Neural cell (in vitro differentiated cells): ENCODE measurements around the gene ZNF726. TPM values are rescaled to one million over a fixed set of nuclear protein-coding genes. Genes with fewer than 3 reads are reported as not detected.

Source experiments
- H2AFZ ChIP-seq: fragments of 200-600, 300-800 bp; sonication (generic), shearing (Covaris generic); 2 replicates; pipeline ENCODE4 v1.6.0; 2014; ENCODE audit warnings: low read depth, mild to moderate bottlenecking, antibody characterized with exemption, low read length, moderate library complexity
- H3F3A ChIP-seq: fragments of 200-600 bp; shearing (Covaris generic); 2 replicates; pipeline ENCODE4 v1.6.1; 2016; ENCODE audit warnings: mild to moderate bottlenecking, moderate library complexity, mixed read lengths, antibody characterized with exemption, low read length; ENCODE audit not compliant: insufficient read depth, poor library complexity, severe bottlenecking
- H3K27ac ChIP-seq: fragments of 200-600, 300-800 bp; sonication (generic), shearing (Covaris generic); 2 replicates; pipeline ENCODE4 v1.5.1; 2014; ENCODE audit warnings: mild to moderate bottlenecking, low read length, moderate library complexity
- H3K27me3 ChIP-seq: fragments of 300-800, 200-600 bp; sonication (generic), shearing (Covaris generic); 2 replicates; pipeline ENCODE4 v1.6.0; 2014; ENCODE audit warnings: mild to moderate bottlenecking, low read depth, low read length, moderate library complexity; ENCODE audit not compliant: insufficient read depth
- H3K36me3 ChIP-seq: fragments of 300-800, 200-600 bp; sonication (generic), shearing (Covaris generic); 2 replicates; pipeline ENCODE4 v1.5.1; 2014; ENCODE audit warnings: mild to moderate bottlenecking, antibody characterized with exemption, low read length, moderate library complexity; ENCODE audit not compliant: insufficient read depth
- H3K4me2 ChIP-seq: fragments of 300-800, 200-600 bp; sonication (generic), shearing (Covaris generic); 2 replicates; pipeline ENCODE4 v1.6.0; 2014; ENCODE audit warnings: mild to moderate bottlenecking, low read length
- H3K4me3 ChIP-seq: fragments of 300-800, 200-600 bp; sonication (generic), shearing (Covaris generic); 2 replicates; pipeline ENCODE4 v1.5.1; 2014; ENCODE audit warnings: mild to moderate bottlenecking, low read length, moderate library complexity
- H3K79me2 ChIP-seq: fragments of 200-600 bp; shearing (Covaris generic); replicated peaks from 2 replicates; pipeline ENCODE4 v1.6.0; 2014; ENCODE audit warnings: mild to moderate bottlenecking, low read length, moderate library complexity; ENCODE audit not compliant: insufficient read depth
- H3K9ac ChIP-seq: fragments of 300-800, 200-600 bp; sonication (generic), shearing (Covaris generic); 2 replicates; pipeline ENCODE4 v1.6.1; 2016; ENCODE audit warnings: mild to moderate bottlenecking, low read length, mixed read lengths
- H3K9me2 ChIP-seq: fragments of 200-600 bp; shearing (Covaris generic); 2 replicates; pipeline ENCODE4 v1.6.1; 2016; ENCODE audit warnings: mild to moderate bottlenecking, low read length, mixed read lengths; ENCODE audit not compliant: insufficient read depth
- H3K9me3 ChIP-seq: fragments of 200-600, 300-800 bp; sonication (generic), shearing (Covaris generic); 2 replicates; pipeline ENCODE4 v1.6.1; 2016; ENCODE audit warnings: mild to moderate bottlenecking, mixed run types, low read length, moderate library complexity, mixed read lengths
- H4K20me1 ChIP-seq: fragments of 200-600 bp; shearing (Covaris generic); 2 replicates; pipeline ENCODE4 v1.6.1; 2016; ENCODE audit warnings: mild to moderate bottlenecking, mixed run types; ENCODE audit not compliant: insufficient read depth
- CTCF ChIP-seq: fragments of 450-650 bp; IDR thresholded peaks from 2 replicates; pipeline ENCODE4 v1.5.1; 2014; ENCODE audit warnings: antibody characterized with exemption, mild to moderate bottlenecking, moderate library complexity; ENCODE audit not compliant: poor library complexity, severe bottlenecking
- EP300 ChIP-seq: fragments of 450-650 bp; conservative IDR thresholded peaks from 2 replicates; pipeline ENCODE4 v1.6.1; 2014; ENCODE audit warnings: antibody characterized with exemption, mild to moderate bottlenecking, moderate library complexity; ENCODE audit not compliant: poor library complexity, severe bottlenecking
- EZH2 ChIP-seq: fragments of 200-600, 300-800 bp; shearing (Covaris generic), sonication (generic); IDR thresholded peaks from 2 replicates; pipeline ENCODE4 v1.6.1; 2014; ENCODE audit warnings: antibody characterized with exemption, low read length, borderline replicate concordance, mild to moderate bottlenecking; ENCODE audit not compliant: insufficient read depth, poor library complexity, severe bottlenecking
- MXI1 ChIP-seq: fragments of 450-650 bp; conservative IDR thresholded peaks from 2 replicates; pipeline ENCODE4 v1.6.1; 2014; ENCODE audit warnings: antibody characterized with exemption, mild to moderate bottlenecking; ENCODE audit not compliant: poor library complexity, severe bottlenecking
- POLR2AphosphoS5 ChIP-seq: IDR thresholded peaks from 2 replicates; pipeline ENCODE4 v1.6.1; 2012
- RAD21 ChIP-seq: fragments of 450-650 bp; conservative IDR thresholded peaks from 2 replicates; pipeline ENCODE4 v1.6.1; 2014; ENCODE audit warnings: antibody characterized with exemption, mild to moderate bottlenecking, moderate library complexity
- REST ChIP-seq: IDR thresholded peaks from 2 replicates; pipeline ENCODE4 v1.6.1; 2012; ENCODE audit warnings: borderline replicate concordance
- SMC3 ChIP-seq: fragments of 450-650 bp; conservative IDR thresholded peaks from 2 replicates; pipeline ENCODE4 v1.6.1; 2014; ENCODE audit warnings: antibody characterized with exemption, mild to moderate bottlenecking, moderate library complexity; ENCODE audit not compliant: poor library complexity
- TAF1 ChIP-seq: IDR thresholded peaks from 2 replicates; pipeline ENCODE4 v1.6.1; 2012; ENCODE audit warnings: low read depth
- polyA plus RNA-seq: library from polyadenylated mRNA; depleted of rRNA; stranded (reverse); fragments of >200 nt; gene quantifications from 2 replicates; pipeline ENCODE4 v1.2.3, GENCODE V29; 2014

The ZNF726 gene
- polyA plus RNA-seq, 1 donor from 2014 or later: not detected

- no peak overlapping the region for H2AFZ ChIP-seq
- peaks cover 3% of the 10 kb centered on the region for H3K9me3 ChIP-seq
- H3K27me3 ChIP-seq: no peaks in the 10 kb centered on the region
- H3K4me3 ChIP-seq: no peak overlapping the region
- TF ChIP-seq CTCF (no peak), EZH2 (no peak), EP300 (no peak), TAF1 (no peak), RAD21 (no peak), SMC3 (no peak), REST (no peak), POLR2AphosphoS5 (no peak), MXI1 (no peak)
- no peak overlapping the region for H3K4me2 ChIP-seq
- H3F3A ChIP-seq: no peaks in the 10 kb centered on the region
- no peaks in the 10 kb centered on the region for H3K79me2 ChIP-seq
- no peaks in the 10 kb centered on the region for H3K9me2 ChIP-seq
- H3K36me3 ChIP-seq: no peaks in the 10 kb centered on the region
- H3K9ac ChIP-seq: no peak overlapping the region
- H3K27ac ChIP-seq: no peak overlapping the region
- no peaks in the 10 kb centered on the region for H4K20me1 ChIP-seq
Measured at GRCh38 chr19:23971598-23971997, 56.9 kb downstream of the ZNF726 start.

DNA sequence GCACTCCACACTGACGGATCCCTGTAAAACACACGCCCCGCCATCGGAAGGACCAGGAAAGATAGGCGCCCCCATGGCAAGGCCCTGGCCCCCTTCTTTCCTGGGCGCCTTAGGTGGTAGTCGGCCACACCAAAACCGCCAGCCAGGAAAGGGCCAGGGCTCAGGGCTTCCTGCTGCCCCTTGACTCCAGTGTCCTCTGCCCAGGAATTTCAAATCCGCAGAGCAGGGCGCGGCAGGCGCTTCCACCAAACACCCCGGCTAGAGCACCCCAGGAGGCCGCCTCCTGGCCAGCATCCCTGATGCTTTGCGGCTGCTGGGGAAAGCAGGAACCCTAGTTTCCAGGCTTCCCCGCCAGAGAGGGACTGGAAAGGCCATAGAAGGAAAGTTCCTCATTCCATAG lies 57.5 kb downstream of the ZNF726 start:
- H4K20me1 ChIP-seq: no peaks in the 10 kb centered on the region
- no peaks in the 10 kb centered on the region for H3K79me2 ChIP-seq
- no peak overlapping the region for H3K4me2 ChIP-seq
- no peaks in the 10 kb centered on the region for H3K9me2 ChIP-seq
- H3K9me3 ChIP-seq: peaks cover 3% of the 10 kb centered on the region
- no peak for TF ChIP-seq EZH2
- TF ChIP-seq CTCF: no peak
- no peak for TF ChIP-seq POLR2AphosphoS5
- no peak for TF ChIP-seq TAF1
- H3K27ac ChIP-seq: no peak overlapping the region
- H3F3A ChIP-seq: no peaks in the 10 kb centered on the region
- no peak overlapping the region for H2AFZ ChIP-seq
- H3K9ac ChIP-seq: no peak overlapping the region
- H3K36me3 ChIP-seq: no peaks in the 10 kb centered on the region
- no peak overlapping the region for H3K4me3 ChIP-seq
- H3K27me3 ChIP-seq: no peaks in the 10 kb centered on the region
